ENCODE measurements around the gene UGT2B10. TPM values are rescaled to one million over a fixed set of nuclear protein-coding genes. Genes with fewer than 3 reads are reported as not detected.

Gene UGT2B10
- total RNA-seq, 1 experiment from 2014 or later: 0.27 TPM

DNA sequence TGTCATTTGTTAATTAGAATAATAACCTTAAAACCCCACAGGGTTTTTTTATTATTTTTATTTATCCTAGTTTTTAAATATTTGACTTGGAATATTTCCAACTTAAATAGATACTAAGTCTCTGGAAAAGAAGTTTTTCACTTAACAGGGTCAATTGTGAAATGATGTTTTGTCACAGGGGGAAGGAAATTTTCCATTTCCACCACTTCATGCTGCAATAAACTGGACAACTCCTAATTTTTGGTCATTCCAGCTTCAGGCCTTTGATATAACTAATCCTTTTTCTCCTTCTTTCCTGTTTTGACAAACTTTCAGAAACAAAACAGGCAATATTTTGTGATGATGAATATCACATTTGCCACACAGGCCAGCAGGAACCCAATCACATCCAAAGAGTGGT is 45.3 kb downstream of the UGT2B10 start:
- H3K4me3 ChIP-seq (replicated peaks in 1 of 2; ENCODE audit: low read depth in 1 of 2, low read length in 2 of 2): no peak overlapping the region
- no peak overlapping the region for H3K27ac ChIP-seq (ENCODE audit: low read depth, low read length)
- H3K4me2 ChIP-seq (ENCODE audit: low read length): no peak overlapping the region
- no peaks in the 10 kb centered on the region for H3K4me1 ChIP-seq (ENCODE audit: control insufficient read depth in 1 of 2, insufficient read depth in 2 of 2, low read length in 2 of 2)
- TF ChIP-seq ELF1 (IDR thresholded peaks at IDR 0.05; ENCODE audit: borderline replicate concordance, low read depth): no peak
- no peak for TF ChIP-seq SRF (IDR thresholded peaks at IDR 0.05; ENCODE audit: low read depth)
- TF ChIP-seq ZBTB33 (IDR thresholded peaks at IDR 0.05; ENCODE audit: extremely low read depth, insufficient replicate concordance, low read length): no peak
- TF ChIP-seq REST (IDR thresholded peaks at IDR 0.05; ENCODE audit: low read depth): no peak
- TF ChIP-seq FOSL1 (IDR thresholded peaks at IDR 0.05; ENCODE audit: low read depth): no peak
- no peak for TF ChIP-seq POLR2AphosphoS5 (IDR thresholded peaks at IDR 0.05; ENCODE audit: low read depth, low read length)
- TF ChIP-seq CEBPB (IDR thresholded peaks at IDR 0.05; ENCODE audit: low read depth): no peak
- no peak for TF ChIP-seq SP1 (IDR thresholded peaks at IDR 0.05; ENCODE audit: low read depth)
- TF ChIP-seq, protein P1, sequence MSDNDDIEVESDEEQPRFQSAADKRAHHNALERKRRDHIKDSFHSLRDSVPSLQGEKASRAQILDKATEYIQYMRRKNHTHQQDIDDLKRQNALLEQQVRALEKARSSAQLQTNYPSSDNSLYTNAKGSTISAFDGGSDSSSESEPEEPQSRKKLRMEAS (IDR thresholded peaks at IDR 0.05): no peak
- intact Hi-C loops (cut with micrococcal nuclease): no loop called here
- no peak overlapping the region for H2AFZ ChIP-seq (ENCODE audit: low read depth, low read length, poor library complexity, severe bottlenecking)
- H3K27me3 ChIP-seq (ENCODE audit: insufficient read depth, low read length): no peaks in the 10 kb centered on the region
- CTCF ChIA-PET: no interaction called here
- ATAC-seq (no peak), DNase-seq (ENCODE audit: low read depth, low spot score) (no peak)
- H4K20me1 ChIP-seq (ENCODE audit: insufficient read depth): no peaks in the 10 kb centered on the region
- H3K79me2 ChIP-seq (ENCODE audit: insufficient read depth, low read length): no peaks in the 10 kb centered on the region
- RAD21 ChIA-PET (ENCODE audit: low non-redundant PET in 1 of 2, low total read pairs in 2 of 2, uncharacterized antibody in 2 of 2, unreplicated experiment in 2 of 2): no interaction called here
- POLR2A ChIA-PET: no interaction called here
- no peaks in the 10 kb centered on the region for H3K9me3 ChIP-seq (ENCODE audit: control insufficient read depth in 1 of 2, insufficient read depth in 1 of 2, low read depth in 1 of 2, low read length in 2 of 2)
- no peak overlapping the region for H3K9ac ChIP-seq (ENCODE audit: low read length)
- no peaks in the 10 kb centered on the region for H3K9me2 ChIP-seq (ENCODE audit: insufficient read depth)
- no TSS peak for BruUV-seq (replicated peaks)
- no peaks in the 10 kb centered on the region for H3K36me3 ChIP-seq (ENCODE audit: control insufficient read depth in 1 of 2, insufficient read depth in 2 of 2, low read length in 2 of 2)

Measured in HCT116 (cell line).